GM13976 (cell line): ENCODE results near the gene WDR12.
"Not testable (repeated sequence)": the region's sequence is repeated elsewhere in the genome, so short reads cannot be mapped to it uniquely, and the experiment has no call there.

ENCODE experiments used
- DNase-seq: peaks from one replicate; pipeline ENCODE4 v3.0.0; 2012; ENCODE audit warnings: low spot score
- CTCF ChIP-seq: IDR thresholded peaks from 2 replicates; pipeline ENCODE4 v1.5.1; 2012; ENCODE audit warnings: borderline replicate concordance, mild to moderate bottlenecking; ENCODE audit not compliant: insufficient read depth; ENCODE audit errors: extremely low read depth, missing control alignments, control extremely low read depth
- in situ Hi-C: fragments of 300-500 bp; cut with MboI; formaldehyde crosslinking; loops from one replicate; pipeline ENCODE4 v1.12.0; 2022; ENCODE audit warnings: low sequenced_read_pairs, mixed read lengths, inconsistent platforms; ENCODE audit not compliant: unreplicated experiment

WDR12 gene

GRCh38 chr2:202941771-202942170 is 30.3 kb upstream of the WDR12 start:
- in situ Hi-C loops, result no loop called here
- TF ChIP-seq CTCF, result no peak
- no peak for DNase-seq

- no peak for DNase-seq
- in situ Hi-C loops, result no loop called here
- no peak for TF ChIP-seq CTCF
Measured at GRCh38 chr2:202938960-202939359, 27.5 kb upstream of the WDR12 start.

- in situ Hi-C loops, result no loop called here
- no peak for TF ChIP-seq CTCF
Measured at GRCh38 chr2:202934456-202934855, 23.0 kb upstream of the WDR12 start.

GRCh38 chr2:202933958-202934357 is 22.5 kb upstream of the WDR12 start:
- no peak for DNase-seq
- in situ Hi-C loops, result no loop called here
- no peak for TF ChIP-seq CTCF

More at GRCh38 chr2:202934456-202934855, 23.0 kb upstream of the WDR12 start:
- DNase-seq, result no peak

GRCh38 chr2:202933139-202933510 is 21.7 kb upstream of the WDR12 start:
- TF ChIP-seq CTCF, result no peak
- in situ Hi-C loops, result no loop called here
- no peak for DNase-seq

GRCh38 chr2:202932425-202933138 is 21.1 kb upstream of the WDR12 start:
- TF ChIP-seq CTCF, result no peak
- no peak for DNase-seq
- in situ Hi-C loops, result no loop called here

GRCh38 chr2:202918860-202919259 is 7.4 kb upstream of the WDR12 start:
- TF ChIP-seq CTCF, result no peak
- in situ Hi-C loops, result no loop called here
- no peak for DNase-seq

- DNase-seq, in situ Hi-C loops: not testable (repeated sequence)
Measured at GRCh38 chr2:202912342-202913201, 1.1 kb upstream of the WDR12 start.
